AG10803 (cell line): ENCODE measurements around the gene RARRES2.
"Not testable (repeated sequence)": the region's sequence is repeated elsewhere in the genome, so short reads cannot be mapped to it uniquely, and the experiment has no call there.

Source experiments
- DNase-seq: peaks from one replicate; pipeline ENCODE4 v3.0.0; 2010; ENCODE audit warnings: low read depth
- H3K4me3 ChIP-seq: 2 replicates; pipeline ENCODE4 v1.5.1; 2011; ENCODE audit warnings: mild to moderate bottlenecking, low read length, control low read depth
- CTCF ChIP-seq: conservative IDR thresholded peaks from 2 replicates; pipeline ENCODE4 v1.5.1; 2011; ENCODE audit warnings: mild to moderate bottlenecking, low read length, control low read depth, inconsistent platforms

Gene RARRES2

GRCh38 chr7:150341263-150342120 is at the start of gene RARRES2:
TSS of gene RARRES2 (minus strand) at chr7:150341629. CDS start at chr7:150340609, 1,020 bp downstream.
- no peak for TF ChIP-seq CTCF
- DNase-seq, result no peak
- H3K4me3 ChIP-seq, result peak within 1 kb of the TSS; percentile 36

- no peak for TF ChIP-seq CTCF
- H3K4me3 ChIP-seq, result no peak overlapping the region
- DNase-seq, result no peak
Observed at GRCh38 chr7:150390205-150390604, 48.8 kb upstream of the RARRES2 start.

- no peak for TF ChIP-seq CTCF
- no peak for DNase-seq
- H3K4me3 ChIP-seq, result no peak overlapping the region
Observed at GRCh38 chr7:150389532-150389816, 48.0 kb upstream of the RARRES2 start.

- DNase-seq, result peak; percentile 78
- no peak overlapping the region for H3K4me3 ChIP-seq
- peak; percentile 63 for TF ChIP-seq CTCF
Observed at GRCh38 chr7:150388709-150389531, 47.5 kb upstream of the RARRES2 start.

- no peak overlapping the region for H3K4me3 ChIP-seq
- TF ChIP-seq CTCF, result no peak
- DNase-seq, result no peak
Observed at GRCh38 chr7:150388306-150388705, 46.9 kb upstream of the RARRES2 start.

GRCh38 chr7:150385884-150386283 is 44.5 kb upstream of the RARRES2 start:
- not testable (repeated sequence) for DNase-seq, H3K4me3 ChIP-seq

GRCh38 chr7:150385302-150385723 is 43.9 kb upstream of the RARRES2 start:
- H3K4me3 ChIP-seq, result no peak overlapping the region
- TF ChIP-seq CTCF, result no peak
- DNase-seq, result no peak
